Naive thymus-derived CD4-positive, alpha-beta T cell (primary cell): ENCODE measurements around the gene EMC8. TPM values are rescaled to one million over a fixed set of nuclear protein-coding genes. Genes with fewer than 3 reads are reported as not detected.

Experiments
- ATAC-seq: fragments of 150-1000 bp; cut with Tn5 transposase; 2 replicates; pipeline ENCODE4 v1.10.0; 2021; ENCODE audit warnings: mild to moderate bottlenecking, moderate library complexity
- CTCF ChIA-PET: fragments of 350-600 bp; sonication (Branson Sonifier 250); formaldehyde crosslinking; loops from one replicate; lab custom pipeline; 2021; ENCODE audit warnings: antibody characterized with exemption; lab: Charles Lee
- POLR2A ChIA-PET: fragments of 350-600 bp; sonication (Branson Sonifier 250); formaldehyde crosslinking; loops from one replicate; lab custom pipeline; 2021; ENCODE audit warnings: antibody characterized with exemption, inconsistent platforms; lab: Charles Lee
- DNase-seq, 9 donors: peaks; one replicate each; pipeline versions ENCODE4 v3.0.0 to v3.0.0-alpha.2; 2020 to 2022; ENCODE audit warnings: mixed read lengths in 1 of 9
- H3K27ac ChIP-seq: one replicate; pipeline ENCODE4 v1.7.0; 2013; ENCODE audit warnings: mild to moderate bottlenecking, low read depth, low read length, moderate library complexity
- H3K27me3 ChIP-seq, 2 donors: one replicate each; pipeline ENCODE4 v1.7.0; 2013; ENCODE audit warnings: low read length in 2 of 2, mild to moderate bottlenecking in 2 of 2, moderate library complexity in 2 of 2; ENCODE audit not compliant: control insufficient read depth in 2 of 2, insufficient read depth in 2 of 2
- H3K36me3 ChIP-seq, 3 experiments: 1 replicate in 2 of 3; 2 replicates in 1 of 3; pipeline ENCODE4 v1.7.0; 2013; ENCODE audit warnings: low read length in 3 of 3, mild to moderate bottlenecking in 3 of 3, moderate library complexity in 1 of 3; ENCODE audit not compliant: insufficient read depth in 3 of 3, control insufficient read depth in 2 of 3
- H3K4me1 ChIP-seq, 2 donors: one replicate each; pipeline ENCODE4 v1.7.0; 2013; ENCODE audit warnings: low read length in 2 of 2, mild to moderate bottlenecking in 2 of 2, moderate library complexity in 1 of 2; ENCODE audit not compliant: control insufficient read depth in 2 of 2, insufficient read depth in 2 of 2
- H3K4me3 ChIP-seq: 2 replicates; pipeline ENCODE4 v1.7.0; 2013; ENCODE audit warnings: mild to moderate bottlenecking, low read length
- H3K9me3 ChIP-seq, 3 experiments: 1 replicate in 2 of 3; 2 replicates in 1 of 3; pipeline ENCODE4 v1.7.0; 2013; ENCODE audit warnings: low read length in 3 of 3; ENCODE audit not compliant: control insufficient read depth in 2 of 3
- H3K27ac Mint-ChIP-seq, 9 donors: one replicate each; pipeline ENCODE4 v1.8.0; 2020 to 2022; ENCODE audit warnings: mixed read lengths in 9 of 9, mild to moderate bottlenecking in 8 of 9, moderate library complexity in 5 of 9, inconsistent platforms in 2 of 9
- H3K27me3 Mint-ChIP-seq, 5 donors: one replicate each; pipeline ENCODE4 v1.8.0; 2021 to 2022; ENCODE audit warnings: mixed read lengths in 5 of 5, mild to moderate bottlenecking in 1 of 5
- H3K36me3 Mint-ChIP-seq, 5 donors: one replicate each; pipeline ENCODE4 v1.8.0; 2020 to 2022; ENCODE audit warnings: mixed read lengths in 5 of 5, mild to moderate bottlenecking in 3 of 5, inconsistent platforms in 1 of 5
- H3K4me1 Mint-ChIP-seq, 7 donors: one replicate each; pipeline ENCODE4 v1.8.0; 2020 to 2022; ENCODE audit warnings: mixed read lengths in 7 of 7, mild to moderate bottlenecking in 3 of 7, inconsistent platforms in 1 of 7
- H3K4me3 Mint-ChIP-seq, 10 donors: one replicate each; pipeline ENCODE4 v1.8.0; 2020 to 2022; ENCODE audit warnings: mild to moderate bottlenecking in 10 of 10, mixed read lengths in 10 of 10, moderate library complexity in 6 of 10, inconsistent platforms in 2 of 10
- H3K9me3 Mint-ChIP-seq, 11 donors: one replicate each; pipeline ENCODE4 v1.8.0; 2020 to 2022; ENCODE audit warnings: mixed read lengths in 11 of 11, mild to moderate bottlenecking in 4 of 11, inconsistent platforms in 1 of 11, moderate library complexity in 1 of 11
- intact Hi-C, 2 donors: fragments of 100-400 bp; cut with micrococcal nuclease; formaldehyde crosslinking; loops; one replicate each; pipeline ENCODE4 v1.15.1; 2023
- polyA plus RNA-seq, 2 donors: library from polyadenylated mRNA; unstranded; fragments of 300-500 nt; fragmentation: Illumina TruSeq; gene quantifications; one replicate each; pipeline ENCODE4 v1.2.3, GENCODE V29; 2021
- total RNA-seq, 6 experiments: library from RNA in 5 of 6; stranded (reverse) in 5 of 6; gene quantifications; 1 replicate in 5 of 6; 2 replicates in 1 of 6; pipeline ENCODE4 v1.2.3 and lab custom pipeline; 2021 to 2026

The EMC8 gene
- total and polyA plus RNA-seq, 7 experiments from 2014 or later = 22.4 to 31.8 (median 26.1) TPM

- H3K9me3 ChIP-seq = no peaks in the 10 kb centered on the region
- ATAC-seq = no peak
These were observed 16.8 kb upstream of the EMC8 start for GRCh38 chr16:85816159-85816558.

GRCh38 chr16:85812811-85813700 lies 13.7 kb upstream of the EMC8 start:
- Mint-ChIP-seq H3K27ac (no peak overlapping the region), H3K4me3 (no peak overlapping the region), H3K36me3 (no peaks in the 10 kb centered on the region), H3K4me1 (no peaks in the 10 kb centered on the region), H3K27me3 (peaks cover 0 to 26% (median 12%) of the 10 kb centered on the region in 5 donors), H3K9me3 (no peaks in the 10 kb centered on the region)
- Histone ChIP-seq H3K9me3 (no peaks in the 10 kb centered on the region), H3K36me3 (no peaks in the 10 kb centered on the region), H3K27me3 (no peaks in the 10 kb centered on the region), H3K4me1 (no peaks in the 10 kb centered on the region), H3K27ac (no peak overlapping the region), H3K4me3 (no peak overlapping the region)
- CTCF ChIA-PET = interaction anchor here (1.0 to 2.8 kb wide), 2 partner anchors 8 to 176 kb away, joined by 4 to 9 read pairs; no protein-coding TSS in a partner anchor
- POLR2A ChIA-PET = no interaction called here
- DNase-seq = no peak
- intact Hi-C loops = no loop called here
- ATAC-seq = no peak

More at GRCh38 chr16:85816159-85816558, 16.8 kb upstream of the EMC8 start:
- H3K27ac Mint-ChIP-seq = peak overlapping the region in 1 of 9 donors; percentile 55
- no peaks in the 10 kb centered on the region for H3K36me3 Mint-ChIP-seq
- no peaks in the 10 kb centered on the region for H3K4me1 ChIP-seq
- H3K27me3 ChIP-seq = no peaks in the 10 kb centered on the region
- ChIA-PET CTCF (interaction anchor here (0.8 to 1.0 kb wide), 2 partner anchors 173 to 200 kb away, joined by 3 read pairs; no protein-coding TSS in a partner anchor), POLR2A (no interaction called here)
- H3K27me3 Mint-ChIP-seq = peaks cover 0 to 26% (median 12%) of the 10 kb centered on the region in 5 donors
- H3K4me3 Mint-ChIP-seq = no peak overlapping the region
- no peaks in the 10 kb centered on the region for H3K9me3 Mint-ChIP-seq
- no peak overlapping the region for H3K4me3 ChIP-seq
- no peak for DNase-seq
- no peaks in the 10 kb centered on the region for H3K36me3 ChIP-seq
- H3K4me1 Mint-ChIP-seq = peaks cover 0 to 7% (median 5%) of the 10 kb centered on the region in 7 donors
- no peak overlapping the region for H3K27ac ChIP-seq
- intact Hi-C loops = no loop called here

DNA sequence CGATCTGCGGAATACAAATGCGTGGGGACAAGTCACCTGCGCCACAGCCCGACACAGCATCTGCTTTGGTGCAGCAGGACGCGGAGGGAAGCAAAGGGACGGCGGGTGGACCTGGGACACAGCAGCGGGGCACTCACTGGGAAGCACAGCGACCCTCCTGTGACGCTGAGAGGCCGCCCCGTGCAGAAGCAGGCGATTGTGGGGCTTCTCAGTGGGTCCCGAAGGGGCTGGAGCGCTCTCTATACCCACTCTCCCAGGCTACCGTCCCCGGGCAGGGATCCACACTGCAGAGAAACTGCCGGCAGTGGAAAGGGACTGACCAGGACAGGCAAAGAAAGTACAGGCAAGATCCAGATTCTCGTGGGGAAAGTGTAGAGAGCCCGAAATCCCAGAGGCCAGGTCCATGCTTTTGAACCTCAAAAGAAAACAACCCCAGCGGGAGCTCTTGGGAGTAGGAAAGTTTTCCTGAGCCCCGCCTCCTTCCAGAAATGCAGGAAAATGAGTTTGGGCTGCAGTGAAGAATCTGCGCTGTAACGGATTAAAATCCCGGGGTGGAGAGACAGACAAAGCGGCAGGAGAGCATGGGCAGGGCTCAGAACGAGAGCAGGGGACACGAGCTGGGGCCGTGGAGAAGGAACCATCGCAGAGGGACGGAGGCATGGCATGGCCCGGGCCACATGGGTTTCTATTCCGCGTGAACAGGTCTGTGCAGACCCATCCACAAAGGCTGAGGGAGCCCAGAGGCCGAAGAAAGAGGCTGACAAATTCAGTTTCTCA lies 12.9 kb upstream of the EMC8 start:
- Histone ChIP-seq H3K4me3 (no peak overlapping the region), H3K36me3 (peaks cover 0 to 2% (median 0%) of the 10 kb centered on the region in 3 experiments), H3K9me3 (no peaks in the 10 kb centered on the region), H3K27ac (no peak overlapping the region), H3K4me1 (no peaks in the 10 kb centered on the region), H3K27me3 (no peaks in the 10 kb centered on the region)
- Mint-ChIP-seq H3K4me3 (no peak overlapping the region), H3K27ac (no peak overlapping the region), H3K36me3 (peaks cover 0 to under 1% (median 0%) of the 10 kb centered on the region in 5 donors), H3K27me3 (peaks cover 0 to 23% (median 9%) of the 10 kb centered on the region in 5 donors), H3K4me1 (no peaks in the 10 kb centered on the region), H3K9me3 (no peaks in the 10 kb centered on the region)
- intact Hi-C loops = no loop called here
- no peak for DNase-seq
- ChIA-PET CTCF (interaction anchor here (1.0 to 2.8 kb wide), 2 partner anchors 9 to 177 kb away, joined by 4 to 9 read pairs; no protein-coding TSS in a partner anchor), POLR2A (no interaction called here)
- no peak for ATAC-seq

GRCh38 chr16:85810742-85811115 lies 11.4 kb upstream of the EMC8 start:
- peaks cover 0 to 17% (median 1%) of the 10 kb centered on the region in 3 experiments for H3K36me3 ChIP-seq
- peaks cover 4 to 15% (median 12%) of the 10 kb centered on the region in 5 donors for H3K36me3 Mint-ChIP-seq
- no peaks in the 10 kb centered on the region for H3K9me3 ChIP-seq
- no peak overlapping the region for H3K27ac ChIP-seq
- H3K4me1 Mint-ChIP-seq = peaks cover 0 to 2% (median 0%) of the 10 kb centered on the region in 7 donors
- ATAC-seq (no peak), DNase-seq (no peak)
- peaks cover 0 to 21% (median 7%) of the 10 kb centered on the region in 5 donors for H3K27me3 Mint-ChIP-seq
- no peaks in the 10 kb centered on the region for H3K4me1 ChIP-seq
- ChIA-PET CTCF (interaction anchor here (1.0 kb wide), 1 partner anchor 11 kb away, joined by 4 read pairs; no protein-coding TSS in a partner anchor), POLR2A (no interaction called here)
- no peaks in the 10 kb centered on the region for H3K9me3 Mint-ChIP-seq
- H3K27ac Mint-ChIP-seq = no peak overlapping the region
- H3K4me3 ChIP-seq = no peak overlapping the region
- no peaks in the 10 kb centered on the region for H3K27me3 ChIP-seq
- intact Hi-C loops = no loop called here
- H3K4me3 Mint-ChIP-seq = no peak overlapping the region

DNA sequence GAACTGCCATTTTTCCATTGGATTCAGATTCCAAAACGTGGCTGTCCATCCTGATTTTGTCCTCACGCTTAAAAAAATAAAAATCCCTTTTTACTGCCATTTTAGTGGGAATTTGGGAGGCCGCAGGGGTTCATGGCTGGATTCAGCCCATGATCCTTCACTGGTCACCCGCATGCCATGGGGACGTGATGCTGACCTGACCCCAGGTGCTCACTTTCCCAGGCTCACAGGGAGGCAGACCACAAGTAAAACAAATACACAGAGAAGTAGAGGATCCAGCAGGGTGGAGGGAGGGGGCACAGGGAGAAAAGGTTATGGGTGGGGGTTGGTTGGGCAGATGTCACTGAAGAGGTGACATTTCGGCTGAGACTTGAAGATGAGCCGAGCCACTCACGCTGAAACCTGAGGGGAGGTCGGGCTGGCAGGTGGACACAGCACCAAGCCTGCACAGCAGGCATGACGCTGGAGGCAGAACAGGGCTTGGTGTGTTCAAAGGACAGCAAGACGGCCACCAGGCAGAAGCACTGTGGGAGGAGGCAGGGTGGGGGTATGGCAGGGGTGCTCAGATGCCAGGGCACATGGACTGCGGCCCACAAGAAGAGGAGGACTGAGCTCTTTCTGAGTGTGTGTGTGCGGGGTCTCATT lies 10.9 kb upstream of the EMC8 start:
- ChIA-PET POLR2A (no interaction called here), CTCF (interaction anchor here (0.7 to 1.0 kb wide), 2 partner anchors 11 to 208 kb away, joined by 3 to 4 read pairs; no protein-coding TSS in a partner anchor)
- peaks cover 8 to 20% (median 17%) of the 10 kb centered on the region in 5 donors for H3K36me3 Mint-ChIP-seq
- Histone ChIP-seq H3K27ac (no peak overlapping the region), H3K27me3 (no peaks in the 10 kb centered on the region), H3K4me1 (no peaks in the 10 kb centered on the region), H3K4me3 (no peak overlapping the region), H3K36me3 (peaks cover 4 to 22% (median 6%) of the 10 kb centered on the region in 3 experiments), H3K9me3 (no peaks in the 10 kb centered on the region)
- DNase-seq = no peak
- no peak overlapping the region for H3K4me3 Mint-ChIP-seq
- peaks cover 0 to 3% (median 0%) of the 10 kb centered on the region in 7 donors for H3K4me1 Mint-ChIP-seq
- H3K9me3 Mint-ChIP-seq = no peaks in the 10 kb centered on the region
- intact Hi-C loops = no loop called here
- peaks cover 0 to 21% (median 7%) of the 10 kb centered on the region in 5 donors for H3K27me3 Mint-ChIP-seq
- no peak overlapping the region for H3K27ac Mint-ChIP-seq
- ATAC-seq = peak; percentile 34

- CTCF ChIA-PET = interaction anchor here (0.7 kb wide), 1 partner anchor 209 kb away, joined by 3 read pairs; no protein-coding TSS in a partner anchor
- H3K36me3 ChIP-seq = peaks cover 5 to 28% (median 6%) of the 10 kb centered on the region in 3 experiments
- POLR2A ChIA-PET = no interaction called here
- no peak overlapping the region for H3K27ac ChIP-seq
- no peak overlapping the region for H3K27ac Mint-ChIP-seq
- ATAC-seq = no peak
- H3K4me1 ChIP-seq = no peaks in the 10 kb centered on the region
- no peaks in the 10 kb centered on the region for H3K27me3 ChIP-seq
- peaks cover 0 to 4% (median 2%) of the 10 kb centered on the region in 7 donors for H3K4me1 Mint-ChIP-seq
- intact Hi-C loops = no loop called here
- no peaks in the 10 kb centered on the region for H3K9me3 ChIP-seq
- H3K4me3 ChIP-seq = no peak overlapping the region
- peaks cover 13 to 24% (median 20%) of the 10 kb centered on the region in 5 donors for H3K36me3 Mint-ChIP-seq
- DNase-seq = no peak
- peaks cover 0 to 21% (median 7%) of the 10 kb centered on the region in 5 donors for H3K27me3 Mint-ChIP-seq
- H3K4me3 Mint-ChIP-seq = no peak overlapping the region
- H3K9me3 Mint-ChIP-seq = no peaks in the 10 kb centered on the region
These were observed 10.3 kb upstream of the EMC8 start for GRCh38 chr16:85809645-85810044.
